ENCODE results near the gene SORBS1. TPM values are rescaled to one million over a fixed set of nuclear protein-coding genes. Genes with fewer than 3 reads are reported as not detected.

Gene SORBS1
- total RNA-seq, 4 donors from 2014 or later = 21.5 to 65.8 (median 30.1) TPM

DNA sequence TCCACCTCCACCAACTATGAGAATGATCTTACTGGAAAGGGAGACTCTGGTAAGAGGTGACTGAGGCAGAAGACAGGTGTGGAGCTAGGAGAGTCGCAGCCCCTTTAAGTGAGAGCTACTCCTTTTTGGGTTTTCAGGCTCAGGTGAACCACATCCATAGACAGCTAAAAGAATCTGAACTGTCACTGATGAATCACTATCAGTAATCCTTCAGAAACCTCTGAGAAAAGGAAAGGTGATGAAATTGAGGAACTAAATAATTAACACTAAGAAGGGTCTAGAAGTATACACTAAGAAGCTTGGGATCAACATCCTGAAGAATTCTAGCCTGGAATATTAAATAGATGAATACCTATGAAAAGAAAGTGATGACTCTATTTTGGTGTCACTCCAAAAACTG lies 83.0 kb downstream of the SORBS1 start:
- DNase-seq = no peak
- TF ChIP-seq POLR2A (IDR thresholded peaks at IDR 0.05) = no peak
- TF ChIP-seq, protein P1, sequence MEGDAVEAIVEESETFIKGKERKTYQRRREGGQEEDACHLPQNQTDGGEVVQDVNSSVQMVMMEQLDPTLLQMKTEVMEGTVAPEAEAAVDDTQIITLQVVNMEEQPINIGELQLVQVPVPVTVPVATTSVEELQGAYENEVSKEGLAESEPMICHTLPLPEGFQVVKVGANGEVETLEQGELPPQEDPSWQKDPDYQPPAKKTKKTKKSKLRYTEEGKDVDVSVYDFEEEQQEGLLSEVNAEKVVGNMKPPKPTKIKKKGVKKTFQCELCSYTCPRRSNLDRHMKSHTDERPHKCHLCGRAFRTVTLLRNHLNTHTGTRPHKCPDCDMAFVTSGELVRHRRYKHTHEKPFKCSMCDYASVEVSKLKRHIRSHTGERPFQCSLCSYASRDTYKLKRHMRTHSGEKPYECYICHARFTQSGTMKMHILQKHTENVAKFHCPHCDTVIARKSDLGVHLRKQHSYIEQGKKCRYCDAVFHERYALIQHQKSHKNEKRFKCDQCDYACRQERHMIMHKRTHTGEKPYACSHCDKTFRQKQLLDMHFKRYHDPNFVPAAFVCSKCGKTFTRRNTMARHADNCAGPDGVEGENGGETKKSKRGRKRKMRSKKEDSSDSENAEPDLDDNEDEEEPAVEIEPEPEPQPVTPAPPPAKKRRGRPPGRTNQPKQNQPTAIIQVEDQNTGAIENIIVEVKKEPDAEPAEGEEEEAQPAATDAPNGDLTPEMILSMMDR (IDR thresholded peaks at IDR 0.05) = no peak
- Histone ChIP-seq H3K4me1 (peaks cover 0 to 48% of the 10 kb centered on the region in 2 donors), H3K27ac (peak overlapping the region; percentile 72 to 86 (median 78)), H3K4me3 (replicated peaks in 1 of 3) (no peak overlapping the region), H3K9me3 (no peaks in the 10 kb centered on the region), H3K36me3 (no peaks in the 10 kb centered on the region), H3K27me3 (no peaks in the 10 kb centered on the region)
- intact Hi-C loops (cut with DNase I) = no loop called here
- 82 to 85% methylated on average over 1 of the region's 1 CpG for WGBS, 2 donors

DNA sequence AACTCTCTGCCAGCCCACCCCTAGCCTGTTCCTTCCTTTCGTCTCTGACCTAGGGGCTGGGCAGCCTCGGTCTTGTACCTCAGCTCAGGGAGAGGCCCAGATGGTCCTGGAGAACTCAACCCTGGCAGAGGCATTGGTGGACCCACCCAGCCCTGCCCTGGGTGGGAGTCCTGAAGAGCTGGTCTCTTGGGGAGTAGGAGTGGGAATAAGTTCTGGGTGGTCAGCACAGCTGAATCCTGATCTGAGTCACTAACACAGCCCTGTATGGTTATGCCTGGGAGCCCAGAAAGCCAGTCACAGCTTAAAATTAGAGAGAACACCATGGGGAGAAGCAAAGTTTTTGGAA lies 84.0 kb downstream of the SORBS1 start:
- no peaks in the 10 kb centered on the region for H3K27me3 ChIP-seq
- TF ChIP-seq, protein P1 (IDR thresholded peaks at IDR 0.05) = no peak
- TF ChIP-seq POLR2A (IDR thresholded peaks at IDR 0.05) = no peak
- H3K4me3 ChIP-seq (replicated peaks in 1 of 3) = no peak overlapping the region
- H3K27ac ChIP-seq = peak overlapping the region; percentile 40 to 86 (median 56)
- H3K36me3 ChIP-seq = no peaks in the 10 kb centered on the region
- no peaks in the 10 kb centered on the region for H3K9me3 ChIP-seq
- DNase-seq = no peak
- intact Hi-C loops (cut with DNase I) = no loop called here
- peaks cover 0 to 48% of the 10 kb centered on the region in 2 donors for H3K4me1 ChIP-seq
- 75 to 78% methylated on average over 2 of the region's 2 CpGs for WGBS, 2 donors

DNA sequence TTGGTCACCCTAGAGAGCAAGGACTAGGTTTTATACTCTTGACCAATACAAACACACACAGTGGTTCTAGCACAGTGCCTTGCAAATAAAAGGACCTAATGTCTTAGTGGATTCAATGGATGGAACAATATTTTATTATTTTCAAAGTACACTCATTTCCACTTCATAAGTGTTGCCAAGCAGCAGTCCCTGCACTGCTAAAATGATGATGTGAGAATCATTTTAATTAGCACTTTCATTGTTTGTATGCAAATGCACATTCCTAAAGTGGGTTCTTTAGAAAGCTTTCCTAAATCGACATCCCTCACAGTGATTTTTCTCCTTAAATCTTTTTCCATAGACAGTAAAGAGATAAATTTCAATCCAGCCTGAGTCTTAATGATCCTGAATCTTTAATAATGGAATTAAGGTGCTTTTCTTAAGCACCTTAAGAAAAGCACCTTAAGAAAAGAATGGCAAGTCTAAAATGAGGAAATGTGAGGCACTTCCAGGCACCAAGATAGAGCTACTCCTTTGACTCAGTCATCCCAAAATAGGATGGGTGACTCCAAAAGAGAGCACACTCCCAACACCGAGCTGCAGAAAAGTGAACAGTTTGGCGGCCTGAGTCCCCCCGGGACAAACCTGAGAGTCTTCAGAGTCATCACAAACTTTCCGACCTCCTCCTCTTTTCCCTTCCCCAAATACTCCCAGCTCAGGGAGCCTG lies 84.5 kb downstream of the SORBS1 start:
- no peaks in the 10 kb centered on the region for H3K27me3 ChIP-seq
- H3K36me3 ChIP-seq = no peaks in the 10 kb centered on the region
- no peaks in the 10 kb centered on the region for H3K9me3 ChIP-seq
- H3K27ac ChIP-seq = peak overlapping the region; percentile 40 to 86 (median 56)
- DNase-seq = no peak
- intact Hi-C loops (cut with DNase I) = no loop called here
- peaks cover 0 to 46% of the 10 kb centered on the region in 2 donors for H3K4me1 ChIP-seq
- no peak overlapping the region for H3K4me3 ChIP-seq (replicated peaks in 1 of 3)
- TF ChIP-seq, protein P1 (IDR thresholded peaks at IDR 0.05) = no peak
- TF ChIP-seq POLR2A (IDR thresholded peaks at IDR 0.05) = no peak
- WGBS, 2 donors = 66 to 76% methylated on average over 5 of the region's 5 CpGs

DNA sequence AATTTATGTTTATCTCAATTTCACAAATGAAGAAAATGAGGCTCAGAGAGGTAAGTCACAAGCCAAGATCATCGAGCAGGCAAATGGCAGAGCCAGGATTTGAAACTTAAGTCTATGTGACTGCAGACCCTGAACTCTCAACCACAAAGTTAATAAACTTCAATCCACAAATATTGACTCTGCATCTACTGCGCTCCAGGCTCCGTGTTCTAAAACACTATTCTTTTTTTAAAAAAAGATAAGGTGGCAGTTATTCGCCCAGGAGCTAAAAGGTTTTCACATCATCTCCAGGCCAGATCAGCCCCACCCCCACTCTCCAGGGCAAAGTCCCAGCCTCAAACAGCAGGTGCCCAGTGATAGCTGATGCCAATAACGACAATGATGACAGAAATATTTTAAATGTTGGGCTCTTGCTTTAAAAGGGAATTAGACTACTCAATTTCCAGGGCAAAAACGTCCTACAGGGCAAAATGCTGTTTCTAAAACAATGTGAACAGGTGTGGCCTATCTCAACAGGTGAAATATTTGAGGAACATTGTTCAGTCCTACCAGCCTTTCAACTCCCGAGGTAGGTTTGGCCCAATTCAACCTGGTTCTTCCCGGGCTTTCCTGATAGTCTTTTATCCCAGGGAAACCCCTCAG lies 85.2 kb downstream of the SORBS1 start:
- no peak for DNase-seq
- TF ChIP-seq, protein P1 (IDR thresholded peaks at IDR 0.05) = no peak
- TF ChIP-seq POLR2A (IDR thresholded peaks at IDR 0.05) = no peak
- H3K27ac ChIP-seq = peak overlapping the region; percentile 9 to 86 (median 40)
- no peak overlapping the region for H3K4me3 ChIP-seq (replicated peaks in 1 of 3)
- intact Hi-C loops (cut with DNase I) = no loop called here
- no peaks in the 10 kb centered on the region for H3K9me3 ChIP-seq
- H3K4me1 ChIP-seq = peaks cover 0 to 40% of the 10 kb centered on the region in 2 donors
- WGBS, 2 donors = 75 to 77% methylated on average over 8 of the region's 8 CpGs
- H3K27me3 ChIP-seq = no peaks in the 10 kb centered on the region
- no peaks in the 10 kb centered on the region for H3K36me3 ChIP-seq

DNA sequence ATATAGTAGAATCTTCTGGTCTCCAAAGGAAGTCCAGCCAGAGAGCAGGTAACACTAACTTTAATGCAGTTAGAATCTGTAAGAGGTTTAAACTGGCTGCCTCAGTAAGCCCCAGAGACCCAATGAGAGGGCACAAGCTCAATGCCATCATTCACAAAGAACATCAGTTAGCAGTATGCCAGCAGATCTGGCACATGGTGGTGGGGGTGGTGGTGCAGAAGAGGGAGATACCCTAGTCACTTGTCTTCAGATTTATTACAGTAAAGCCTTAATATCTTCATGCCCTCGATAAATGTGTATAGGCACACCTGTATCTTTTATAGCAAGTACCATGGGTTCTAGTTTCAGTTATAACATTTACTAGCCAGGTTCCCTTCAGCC lies 86.2 kb downstream of the SORBS1 start:
- no peak overlapping the region for H3K4me3 ChIP-seq (replicated peaks in 1 of 3)
- no peaks in the 10 kb centered on the region for H3K27me3 ChIP-seq
- H3K4me1 ChIP-seq = peaks cover 0 to 33% of the 10 kb centered on the region in 2 donors
- intact Hi-C loops (cut with DNase I) = no loop called here
- H3K9me3 ChIP-seq = no peaks in the 10 kb centered on the region
- DNase-seq = no peak
- no peak for TF ChIP-seq POLR2A (IDR thresholded peaks at IDR 0.05)
- TF ChIP-seq, protein P1 (IDR thresholded peaks at IDR 0.05) = no peak
- H3K36me3 ChIP-seq = no peaks in the 10 kb centered on the region
- H3K27ac ChIP-seq = peak overlapping the region; percentile 54 to 86 (median 73)
- 94 to 97% methylated on average over 1 of the region's 1 CpG for WGBS, 2 donors
